ENCODE results near the gene EEF1AKMT2.

EEF1AKMT2 gene

GRCh38 chr10:124741281-124741921 lies 50.3 kb downstream of the EEF1AKMT2 start:
- ATAC-seq: peak; percentile 74
- TF ChIP-seq ZFP3 (CRISPR knock-in tag; IDR thresholded peaks at IDR 0.05) (no peak), GLIS3 (CRISPR knock-in tag; IDR thresholded peaks at IDR 0.05) (no peak), POU6F1 (CRISPR knock-in tag; IDR thresholded peaks at IDR 0.05; ENCODE audit: borderline replicate concordance, low read depth) (no peak), BACH2 (CRISPR knock-in tag; IDR thresholded peaks at IDR 0.05; ENCODE audit: borderline replicate concordance) (no peak), RARB (CRISPR knock-in tag; IDR thresholded peaks at IDR 0.05) (no peak)

GRCh38 chr10:124740369-124741280 lies 51.1 kb downstream of the EEF1AKMT2 start:
- no peak for ATAC-seq

More at GRCh38 chr10:124740369-124741280, 51.1 kb downstream of the EEF1AKMT2 start:
- TF ChIP-seq ZFP3 (CRISPR knock-in tag; IDR thresholded peaks at IDR 0.05): no peak
- TF ChIP-seq ZC3H10 (CRISPR knock-in tag; IDR thresholded peaks at IDR 0.05): no peak
- TF ChIP-seq CSDC2 (CRISPR knock-in tag; IDR thresholded peaks at IDR 0.05): no peak
- TF ChIP-seq ZNF8 (CRISPR knock-in tag; IDR thresholded peaks at IDR 0.05): no peak
- no peak for TF ChIP-seq ISL1 (CRISPR knock-in tag; IDR thresholded peaks at IDR 0.05)
- TF ChIP-seq TSHZ2 (CRISPR knock-in tag; IDR thresholded peaks at IDR 0.05): no peak
- TF ChIP-seq, protein P1, sequence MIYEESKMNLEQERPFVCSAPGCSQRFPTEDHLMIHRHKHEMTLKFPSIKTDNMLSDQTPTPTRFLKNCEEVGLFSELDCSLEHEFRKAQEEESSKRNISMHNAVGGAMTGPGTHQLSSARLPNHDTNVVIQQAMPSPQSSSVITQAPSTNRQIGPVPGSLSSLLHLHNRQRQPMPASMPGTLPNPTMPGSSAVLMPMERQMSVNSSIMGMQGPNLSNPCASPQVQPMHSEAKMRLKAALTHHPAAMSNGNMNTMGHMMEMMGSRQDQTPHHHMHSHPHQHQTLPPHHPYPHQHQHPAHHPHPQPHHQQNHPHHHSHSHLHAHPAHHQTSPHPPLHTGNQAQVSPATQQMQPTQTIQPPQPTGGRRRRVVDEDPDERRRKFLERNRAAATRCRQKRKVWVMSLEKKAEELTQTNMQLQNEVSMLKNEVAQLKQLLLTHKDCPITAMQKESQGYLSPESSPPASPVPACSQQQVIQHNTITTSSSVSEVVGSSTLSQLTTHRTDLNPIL (CRISPR knock-in tag; IDR thresholded peaks at IDR 0.05; ENCODE audit: low read depth): no peak
- TF ChIP-seq, protein P2, sequence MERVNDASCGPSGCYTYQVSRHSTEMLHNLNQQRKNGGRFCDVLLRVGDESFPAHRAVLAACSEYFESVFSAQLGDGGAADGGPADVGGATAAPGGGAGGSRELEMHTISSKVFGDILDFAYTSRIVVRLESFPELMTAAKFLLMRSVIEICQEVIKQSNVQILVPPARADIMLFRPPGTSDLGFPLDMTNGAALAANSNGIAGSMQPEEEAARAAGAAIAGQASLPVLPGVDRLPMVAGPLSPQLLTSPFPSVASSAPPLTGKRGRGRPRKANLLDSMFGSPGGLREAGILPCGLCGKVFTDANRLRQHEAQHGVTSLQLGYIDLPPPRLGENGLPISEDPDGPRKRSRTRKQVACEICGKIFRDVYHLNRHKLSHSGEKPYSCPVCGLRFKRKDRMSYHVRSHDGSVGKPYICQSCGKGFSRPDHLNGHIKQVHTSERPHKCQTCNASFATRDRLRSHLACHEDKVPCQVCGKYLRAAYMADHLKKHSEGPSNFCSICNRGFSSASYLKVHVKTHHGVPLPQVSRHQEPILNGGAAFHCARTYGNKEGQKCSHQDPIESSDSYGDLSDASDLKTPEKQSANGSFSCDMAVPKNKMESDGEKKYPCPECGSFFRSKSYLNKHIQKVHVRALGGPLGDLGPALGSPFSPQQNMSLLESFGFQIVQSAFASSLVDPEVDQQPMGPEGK (CRISPR knock-in tag; IDR thresholded peaks at IDR 0.05; ENCODE audit: borderline replicate concordance): no peak
- no peak for TF ChIP-seq ESRRG (CRISPR knock-in tag; IDR thresholded peaks at IDR 0.05)
- no peak for TF ChIP-seq ZNF70 (CRISPR knock-in tag; IDR thresholded peaks at IDR 0.05)
- no peak for TF ChIP-seq GLIS3 (CRISPR knock-in tag; IDR thresholded peaks at IDR 0.05)
- TF ChIP-seq ARNTL (CRISPR knock-in tag; IDR thresholded peaks at IDR 0.05; ENCODE audit: borderline replicate concordance, low read depth): no peak
- no peak for TF ChIP-seq RARB (CRISPR knock-in tag; IDR thresholded peaks at IDR 0.05)
- TF ChIP-seq SNAI2 (CRISPR knock-in tag; IDR thresholded peaks at IDR 0.05): no peak
- no peak for TF ChIP-seq POU6F1 (CRISPR knock-in tag; IDR thresholded peaks at IDR 0.05; ENCODE audit: borderline replicate concordance, low read depth)
- TF ChIP-seq OSR1 (CRISPR knock-in tag; IDR thresholded peaks at IDR 0.05): no peak
- no peak for TF ChIP-seq PPARA (CRISPR knock-in tag; IDR thresholded peaks at IDR 0.05; ENCODE audit: borderline replicate concordance)
- no peak for TF ChIP-seq TOX (CRISPR knock-in tag; IDR thresholded peaks at IDR 0.05; ENCODE audit: borderline replicate concordance)
- TF ChIP-seq ZFP30 (CRISPR knock-in tag; IDR thresholded peaks at IDR 0.05): no peak

Data from SK-N-SH treated with all-trans-retinoic acid at 6 μM for 48 hours (cell line).